ENCODE results near the gene LRTM2.
"Not testable (repeated sequence)": the region's sequence is repeated elsewhere in the genome, so short reads cannot be mapped to it uniquely, and the experiment has no call there.

Gene LRTM2

DNA sequence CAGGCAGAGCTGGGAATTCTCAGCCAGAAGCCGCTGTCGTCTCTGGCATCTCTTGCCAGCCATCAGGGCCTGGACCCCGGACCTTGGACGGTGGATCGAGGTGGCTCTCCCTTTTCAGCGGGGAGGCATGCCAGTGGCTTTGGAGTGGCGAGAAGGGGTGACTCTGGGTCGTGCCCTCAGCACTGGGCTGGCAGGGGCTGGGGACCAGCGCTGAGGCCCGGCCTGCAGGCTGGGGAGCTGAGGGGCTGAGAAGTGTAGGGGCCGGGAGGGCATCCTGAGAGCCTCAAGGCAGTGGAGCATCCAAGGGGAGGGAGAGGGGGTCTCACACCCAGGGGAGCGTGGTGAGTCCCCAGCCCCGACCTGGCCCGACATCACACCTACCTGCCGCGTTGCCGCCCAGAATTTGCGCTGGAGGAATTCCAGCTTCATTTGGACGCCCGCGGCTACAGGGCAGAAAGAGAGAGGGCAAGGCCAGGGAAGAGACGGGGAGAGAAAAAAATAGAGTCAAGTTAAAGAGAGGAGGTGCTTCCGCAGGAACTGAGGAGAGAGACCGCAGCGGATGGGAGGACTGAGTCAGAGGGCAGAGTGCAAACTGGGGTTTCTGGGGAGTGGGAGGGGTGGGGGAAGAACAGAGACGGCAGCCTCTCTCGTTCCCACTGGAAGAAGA, 9.0 kb upstream of the LRTM2 start:
- DNase-seq (ENCODE audit: low read depth, low spot score) = no peak

GRCh38 chr12:1811948-1812291, 8.4 kb upstream of the LRTM2 start:
- DNase-seq (ENCODE audit: low read depth, low spot score) = no peak

- DNase-seq (ENCODE audit: low read depth, low spot score) = no peak
These were observed 7.6 kb upstream of the LRTM2 start for GRCh38 chr12:1812650-1813302.

DNA sequence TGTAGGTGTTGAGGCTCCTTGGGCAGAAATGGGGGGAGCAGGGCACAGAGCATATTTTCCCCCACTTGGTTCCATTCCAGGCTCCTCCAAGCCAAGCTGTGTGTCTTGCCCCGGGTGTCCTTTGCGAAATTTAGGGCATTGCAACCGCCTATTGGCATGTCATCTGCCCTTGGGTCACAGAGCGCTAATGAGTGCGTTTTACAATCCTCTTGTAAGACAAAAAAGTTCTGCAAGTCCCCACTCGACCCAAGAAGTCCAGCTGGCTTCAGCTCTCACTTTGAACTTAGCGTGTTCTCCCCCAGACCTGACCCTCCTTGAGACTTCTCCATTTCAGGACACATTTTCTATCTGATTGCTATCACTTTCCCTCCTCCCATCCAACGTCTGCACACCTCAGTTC, 6.1 kb upstream of the LRTM2 start:
- DNase-seq (ENCODE audit: low read depth, low spot score) = no peak

- DNase-seq (ENCODE audit: low read depth, low spot score) = no peak
These were observed 5.3 kb upstream of the LRTM2 start for GRCh38 chr12:1815108-1815507.

GRCh38 chr12:1815814-1816729, 4.3 kb upstream of the LRTM2 start:
- no peak for DNase-seq (ENCODE audit: low read depth, low spot score)

DNA sequence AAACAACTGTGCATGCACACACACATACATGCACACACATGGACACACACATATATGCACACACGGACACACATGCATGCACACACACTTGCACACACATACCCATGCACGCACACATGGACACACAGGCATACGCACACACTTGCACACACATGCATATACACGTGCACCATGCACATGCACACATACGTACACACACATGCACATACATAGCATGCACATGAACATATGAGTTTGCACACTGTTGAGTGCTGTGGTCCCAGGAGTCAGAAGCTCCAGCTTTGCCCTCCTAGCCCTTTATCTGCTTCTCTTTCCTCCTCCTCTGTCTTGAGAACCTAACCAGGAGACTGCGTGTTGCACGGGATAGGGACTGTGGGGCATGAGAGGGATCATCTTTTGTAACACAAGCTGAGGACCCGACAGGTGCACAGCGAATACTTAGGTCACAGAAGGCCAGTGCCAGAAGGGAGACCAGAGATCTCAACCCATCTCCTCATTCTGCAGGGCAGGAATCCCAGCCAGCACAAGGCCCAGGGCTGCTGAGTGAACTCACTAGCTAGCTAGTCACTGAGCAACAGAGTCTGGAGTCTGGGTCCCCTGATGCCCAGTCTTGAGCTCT, 3.5 kb upstream of the LRTM2 start:
- DNase-seq (ENCODE audit: low read depth, low spot score) = no peak

GRCh38 chr12:1817928-1818327, 2.4 kb upstream of the LRTM2 start:
- DNase-seq (ENCODE audit: low read depth, low spot score) = not testable (repeated sequence)

DNA sequence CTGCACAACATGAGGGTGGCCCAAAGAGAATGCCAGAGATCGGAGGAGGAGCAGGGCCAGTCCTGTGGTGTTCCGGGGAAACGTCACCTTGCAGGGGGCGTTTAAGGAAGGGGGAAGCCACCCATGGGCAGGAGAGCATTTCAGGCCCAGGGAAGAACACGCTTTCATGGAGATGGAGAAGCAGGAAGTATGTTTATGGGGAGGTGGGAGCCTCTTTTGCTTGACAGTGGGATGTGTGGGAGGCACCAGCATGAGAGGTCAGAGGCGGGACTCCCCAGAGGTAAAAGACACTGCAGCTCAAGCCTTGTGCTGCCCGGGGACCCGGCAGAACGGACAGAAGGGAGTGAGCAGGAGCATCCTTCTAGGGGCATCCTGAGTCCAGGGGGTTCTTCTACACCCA, 1.3 kb upstream of the LRTM2 start:
- no peak for DNase-seq (ENCODE audit: low read depth, low spot score)

DNA sequence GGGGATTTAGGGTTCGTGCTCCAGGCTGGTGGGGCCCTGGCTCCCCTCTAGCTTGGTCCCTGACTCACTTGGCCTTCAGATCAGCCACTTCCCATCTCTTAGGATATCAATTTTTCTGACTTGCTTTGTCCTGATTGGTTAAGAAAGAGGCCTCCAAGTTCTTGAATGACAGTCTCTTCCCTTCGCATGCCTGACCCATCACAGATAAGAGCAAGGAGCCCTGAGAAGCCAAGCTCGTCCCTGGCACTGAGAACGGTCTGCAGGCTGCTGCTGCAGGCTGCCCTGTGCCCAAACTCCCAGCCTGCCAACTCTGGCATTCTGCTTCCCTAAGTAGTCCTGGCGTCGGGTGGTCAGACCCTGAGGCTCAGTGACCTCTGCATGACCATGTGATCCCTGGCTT, 794 bp upstream of the LRTM2 start:
- no peak for DNase-seq (ENCODE audit: low read depth, low spot score)

DNA sequence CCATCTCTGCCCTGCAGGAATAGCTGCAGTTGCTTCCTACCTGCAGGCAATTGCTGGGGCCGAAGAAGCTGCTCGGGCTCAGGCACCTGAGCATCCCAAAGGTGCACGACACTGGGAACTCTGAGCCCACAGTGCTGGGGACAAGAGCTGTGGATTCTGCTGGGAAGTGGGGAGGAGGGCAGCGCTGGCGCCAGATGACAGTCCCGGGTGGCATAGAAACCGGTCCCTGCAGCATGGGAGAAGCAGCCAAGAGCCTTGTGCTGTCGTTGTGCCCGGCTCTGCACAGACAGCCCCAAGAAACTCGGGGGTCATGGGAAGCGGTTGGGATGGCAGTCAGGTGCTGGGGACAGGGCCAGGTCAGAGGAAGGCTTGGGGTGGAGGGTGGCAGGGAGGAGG, 529 bp downstream of the LRTM2 start:
- DNase-seq (ENCODE audit: low read depth, low spot score) = no peak

GRCh38 chr12:1821805-1822204, 1.4 kb downstream of the LRTM2 start:
- no peak for DNase-seq (ENCODE audit: low read depth, low spot score)

DNA sequence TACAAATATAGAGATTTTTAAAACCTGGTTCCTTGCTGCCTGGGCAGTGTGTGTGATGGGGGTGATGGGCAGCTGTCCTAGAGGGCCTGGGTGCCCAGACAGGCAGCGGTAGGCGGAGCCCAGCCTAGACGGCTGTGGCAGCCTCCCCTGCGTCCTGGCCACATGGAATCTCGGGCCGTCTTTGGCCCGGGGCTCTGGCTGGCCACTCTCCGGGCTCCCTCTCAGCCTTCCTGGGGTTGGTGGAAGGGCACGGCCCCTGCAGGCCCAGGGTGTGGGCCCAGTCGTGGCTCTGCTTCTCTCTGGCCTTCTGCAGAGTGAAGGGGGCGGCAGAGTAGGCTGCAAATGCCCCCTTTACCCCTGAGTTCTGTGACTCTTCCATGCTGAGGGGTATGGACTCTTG, 2.3 kb downstream of the LRTM2 start:
- no peak for DNase-seq (ENCODE audit: low read depth, low spot score)

GRCh38 chr12:1823237-1823636, 2.9 kb downstream of the LRTM2 start:
- no peak for DNase-seq (ENCODE audit: low read depth, low spot score)

DNA sequence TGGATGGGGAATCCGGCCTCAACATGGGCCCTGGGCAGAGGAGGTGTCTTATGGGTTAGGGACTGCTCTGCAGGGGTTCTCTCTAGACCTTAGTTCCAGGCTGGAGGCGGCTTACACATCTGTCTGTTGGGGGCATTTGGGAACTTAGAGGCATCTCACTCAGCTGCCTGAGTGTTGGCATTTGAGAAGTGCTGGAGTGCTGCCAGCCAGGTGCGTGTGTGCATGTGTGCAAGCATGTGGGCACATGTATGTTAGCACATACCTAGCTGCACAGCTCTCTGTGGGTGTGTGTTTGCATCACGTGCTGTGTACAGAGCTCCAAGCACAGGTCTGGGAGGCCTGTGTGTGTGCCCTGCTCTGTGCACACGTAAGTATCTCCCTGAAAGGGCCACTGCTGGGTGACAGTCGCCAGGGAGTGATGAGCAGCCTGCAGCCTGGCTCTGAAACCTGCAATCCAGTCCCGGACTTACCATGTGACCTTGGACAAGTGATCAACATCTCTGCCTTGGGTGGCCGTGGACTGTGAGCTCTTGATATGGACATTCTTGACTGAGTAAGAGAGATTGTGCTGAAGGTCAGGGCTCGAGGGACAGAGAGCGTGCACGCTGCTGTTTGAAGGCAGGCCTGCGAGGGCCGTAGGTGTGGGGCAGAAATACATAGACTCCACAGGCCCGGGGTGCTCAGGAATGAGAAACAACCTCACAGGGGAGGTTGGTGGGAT, 5.2 kb downstream of the LRTM2 start:
- DNase-seq (ENCODE audit: low read depth, low spot score) = no peak

- no peak for DNase-seq (ENCODE audit: low read depth, low spot score)
These were observed 6.0 kb downstream of the LRTM2 start for GRCh38 chr12:1826401-1826800.

DNA sequence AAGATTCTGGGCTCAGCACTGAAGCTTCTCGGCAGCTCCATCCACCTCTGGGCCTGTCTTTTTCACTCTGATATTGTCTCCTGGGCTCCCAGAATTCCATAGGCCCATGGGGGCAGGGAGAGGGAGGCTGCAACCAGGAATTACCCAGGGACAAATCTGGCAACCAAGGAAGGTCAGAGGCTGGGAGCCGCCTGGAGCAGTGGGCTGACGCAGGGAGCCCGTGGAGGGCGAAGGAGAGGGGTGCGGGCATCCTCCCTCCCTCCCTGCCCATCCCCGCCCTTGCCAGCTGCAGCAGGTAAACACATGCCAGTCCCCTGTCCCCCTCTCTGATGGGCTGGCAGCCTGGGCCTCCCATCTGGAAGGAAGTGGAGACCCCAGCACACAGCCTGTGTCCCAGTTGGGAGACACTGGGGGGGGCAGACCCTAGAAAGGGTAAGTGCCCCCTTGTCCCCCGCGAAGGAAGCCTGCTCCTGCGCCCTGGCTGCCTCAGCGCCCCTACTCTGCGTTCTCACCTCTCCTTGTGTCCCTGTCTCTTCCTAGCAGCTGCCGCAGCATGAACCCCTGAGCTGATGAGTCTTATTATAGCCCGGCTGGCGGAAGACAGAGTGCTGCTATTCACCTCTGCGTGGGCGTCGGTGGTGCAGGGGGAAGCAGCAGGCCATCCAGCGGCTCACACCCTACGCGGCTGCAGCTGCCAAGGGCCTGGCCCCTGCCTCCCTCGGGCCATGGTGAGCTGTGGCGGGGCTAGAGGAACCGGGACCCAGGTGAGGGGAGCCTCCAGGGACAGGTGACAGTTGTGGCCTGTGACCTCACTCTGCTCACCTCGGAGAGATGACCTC, 6.7 kb downstream of the LRTM2 start:
- no peak for DNase-seq (ENCODE audit: low read depth, low spot score)

DNA sequence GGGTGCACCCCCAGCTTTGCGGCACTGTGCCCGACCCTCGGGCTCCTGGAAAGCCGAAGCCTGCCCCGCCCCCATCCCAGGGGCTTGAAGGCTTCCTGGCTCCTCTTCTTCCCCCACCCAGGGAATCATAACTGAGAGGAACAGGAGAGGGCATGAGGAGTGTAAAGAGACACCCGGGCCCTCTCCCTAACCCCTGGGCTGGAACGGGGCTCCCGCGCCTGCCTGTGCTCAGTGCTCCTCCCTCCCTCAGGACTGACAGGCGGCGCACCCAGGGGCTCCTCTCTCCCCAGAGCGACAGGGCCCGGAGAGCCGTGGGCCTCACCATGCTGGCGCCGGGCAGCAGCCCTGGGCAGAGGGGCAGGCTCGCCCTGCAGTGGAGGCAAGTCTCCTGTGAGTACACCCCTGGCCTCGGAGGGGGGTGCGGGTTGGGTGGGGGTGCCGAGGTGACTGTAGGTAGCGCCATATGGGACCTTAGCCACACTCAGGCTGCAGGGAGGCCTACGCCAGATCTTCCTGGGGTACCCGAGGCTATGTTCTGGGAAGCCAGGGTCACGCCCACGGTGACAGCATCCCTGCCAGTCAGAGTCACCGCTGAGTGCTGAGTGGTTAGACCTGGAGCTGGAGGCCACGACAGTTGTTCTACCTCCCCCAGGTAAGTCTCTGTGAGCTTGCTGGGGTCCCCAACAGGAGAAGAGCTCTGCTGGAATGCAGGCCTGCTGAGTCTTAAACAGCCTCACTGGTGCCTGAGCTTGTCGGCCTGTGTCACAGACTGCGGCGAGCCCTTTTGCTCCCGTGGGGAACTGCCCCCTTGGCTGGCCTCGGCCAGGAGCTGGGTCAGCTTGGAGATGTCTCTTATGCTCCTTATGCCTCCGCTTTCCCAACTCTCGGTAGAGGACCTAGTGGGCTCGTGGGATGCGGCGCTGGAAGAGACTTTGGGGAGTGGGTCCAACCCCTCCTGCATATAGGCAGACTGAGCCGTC, 7.8 kb downstream of the LRTM2 start:
- no peak for DNase-seq (ENCODE audit: low read depth, low spot score)

GRCh38 chr12:1828856-1829255, 8.5 kb downstream of the LRTM2 start:
- DNase-seq (ENCODE audit: low read depth, low spot score) = no peak
